HG02981 (cell line): Measurements from ENCODE around the gene KLRF2.

ENCODE experiments used
- ATAC-seq: cut with Tn5 transposase; IDR thresholded peaks from one replicate; pipeline ENCODE4 v1.9.1; 2021; ENCODE audit warnings: mild to moderate bottlenecking, moderate library complexity; ENCODE audit not compliant: unreplicated experiment

The KLRF2 gene

DNA sequence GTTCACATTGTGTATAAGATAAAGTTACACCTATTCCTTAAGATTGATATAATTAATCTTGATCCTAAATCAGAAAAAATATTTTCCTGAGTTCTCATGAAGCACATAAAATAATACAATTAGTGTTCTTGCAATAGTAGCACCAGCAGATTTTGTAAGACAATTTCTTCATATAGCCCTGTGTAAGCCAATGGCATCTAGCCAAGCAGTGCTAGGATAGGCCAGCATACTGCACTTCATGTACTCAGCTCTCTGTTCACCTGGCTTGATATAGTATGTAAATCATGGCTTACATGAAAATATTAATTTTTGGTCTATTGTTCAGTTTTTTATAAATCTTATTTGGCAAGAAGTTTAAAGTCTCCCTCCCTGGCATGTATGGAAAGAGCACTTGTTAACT, 1.9 kb downstream of the KLRF2 start:
- ATAC-seq: no peak

DNA sequence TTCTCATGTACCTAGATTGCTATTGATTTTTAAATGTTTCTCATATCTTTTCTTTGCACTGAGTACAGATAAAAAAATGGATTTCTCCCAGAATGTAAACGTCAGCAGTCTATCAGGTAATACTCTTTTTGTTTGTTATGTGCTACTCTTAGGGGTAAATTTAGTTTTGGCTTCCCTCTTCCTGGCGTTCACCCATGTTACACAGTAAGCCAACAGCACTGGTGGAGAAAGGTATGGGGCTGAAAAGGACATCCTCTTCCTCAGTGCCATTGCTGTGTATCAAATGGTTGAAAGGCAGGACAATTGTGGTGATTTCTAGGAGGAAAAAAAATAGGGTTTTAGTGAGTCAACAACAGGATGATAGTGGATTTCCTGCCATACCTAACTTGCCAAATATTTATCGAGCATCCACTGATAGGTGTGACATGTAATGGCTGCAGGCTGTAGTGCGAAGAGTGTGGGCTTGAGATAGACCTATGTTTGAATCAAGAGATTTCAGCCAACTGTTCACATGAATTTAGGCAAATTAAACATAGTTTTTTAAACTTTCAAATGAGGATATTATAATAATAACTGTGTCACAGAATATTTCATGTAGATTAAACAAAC, 7.5 kb downstream of the KLRF2 start:
- ATAC-seq: no peak

DNA sequence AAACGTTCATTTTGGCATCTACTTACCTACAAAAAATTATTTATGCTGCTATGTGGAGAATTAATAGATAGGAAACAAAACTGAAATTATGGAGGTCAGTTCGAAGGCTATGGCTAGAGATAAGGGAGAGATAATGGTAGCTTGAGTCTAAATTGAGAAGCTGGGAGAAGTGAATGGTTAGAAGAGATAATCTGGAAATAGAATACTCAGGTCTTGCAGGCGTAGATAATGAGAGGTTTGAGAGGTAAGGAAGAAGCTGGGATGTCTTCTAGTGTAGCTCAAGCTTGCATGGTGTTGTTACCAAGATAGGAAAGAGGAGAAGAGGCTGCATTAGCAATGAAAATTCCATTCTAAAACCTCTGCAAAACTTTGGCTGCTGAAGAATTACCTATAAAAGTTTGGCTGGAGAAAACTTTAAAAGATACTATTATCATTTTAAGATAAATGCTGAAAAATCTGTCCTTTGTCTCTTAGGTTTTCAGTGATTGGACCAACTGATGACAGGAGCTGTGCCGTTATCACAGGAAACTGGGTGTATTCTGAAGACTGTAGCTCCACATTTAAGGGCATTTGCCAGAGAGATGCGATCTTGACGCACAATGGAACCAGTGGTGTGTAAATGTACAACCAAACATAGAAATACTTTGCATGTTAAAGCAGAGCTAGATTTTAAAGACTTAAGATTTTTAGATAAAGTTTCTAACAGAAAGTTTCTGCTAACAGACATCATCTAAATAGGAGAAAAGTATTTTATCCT, 14.1 kb downstream of the KLRF2 start:
- ATAC-seq: no peak

- no peak for ATAC-seq
These were observed 16.2 kb downstream of the KLRF2 start for GRCh38 chr12:9897535-9897934.

DNA sequence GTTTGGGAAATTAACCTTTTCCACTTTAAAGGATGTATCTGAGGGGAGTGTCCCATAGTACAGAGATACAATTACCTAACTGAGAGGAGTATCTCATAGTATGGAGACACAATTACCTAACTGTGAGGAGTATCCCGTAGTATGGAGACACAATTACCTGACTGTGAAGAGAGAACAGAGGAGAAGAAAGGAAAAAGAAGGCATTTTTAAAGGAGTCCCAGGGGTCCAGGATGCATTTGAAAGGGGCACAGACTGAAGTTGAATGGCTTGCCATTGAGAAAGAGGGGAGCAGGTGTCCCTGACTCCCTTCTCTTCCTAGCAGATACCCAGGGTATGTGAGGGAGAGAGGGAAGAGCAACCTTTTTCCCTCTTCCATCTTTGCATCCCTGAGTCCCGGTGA, 17.9 kb downstream of the KLRF2 start:
- ATAC-seq: no peak

GRCh38 chr12:9900930-9901329, 19.6 kb downstream of the KLRF2 start:
- no peak for ATAC-seq

DNA sequence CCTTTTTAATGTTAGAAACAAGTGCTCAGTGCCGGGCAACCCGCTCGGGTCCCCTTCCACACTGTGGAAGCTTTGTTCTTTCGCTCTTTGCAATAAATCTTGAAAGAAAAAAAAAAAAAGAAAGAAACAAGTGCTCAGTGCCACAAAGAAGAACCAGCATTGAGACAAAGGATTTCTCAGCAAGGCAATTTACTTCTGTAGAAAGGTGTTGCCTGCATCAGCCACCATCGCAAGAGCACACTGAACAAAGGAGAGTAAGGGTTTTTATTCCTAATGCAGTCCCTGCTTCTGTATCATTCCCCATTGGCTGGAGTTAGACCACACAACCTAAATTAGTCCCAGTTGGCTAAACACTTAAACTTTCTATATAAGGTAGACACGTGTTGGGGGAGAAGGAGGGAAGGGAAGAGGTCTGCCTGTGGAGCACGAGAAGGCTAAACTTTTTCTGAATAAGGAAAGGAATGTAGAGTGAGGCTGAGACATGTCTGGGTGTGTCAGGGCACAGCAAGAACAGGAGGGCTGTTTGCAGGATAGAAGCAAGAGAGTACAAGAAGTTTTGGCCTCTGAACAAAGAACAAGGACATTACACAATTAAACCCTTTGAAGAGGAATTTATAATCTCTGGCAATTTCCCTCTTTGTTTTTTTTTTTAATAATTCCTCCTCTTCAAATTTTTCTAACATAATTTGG, 21.4 kb downstream of the KLRF2 start:
- ATAC-seq: no peak

DNA sequence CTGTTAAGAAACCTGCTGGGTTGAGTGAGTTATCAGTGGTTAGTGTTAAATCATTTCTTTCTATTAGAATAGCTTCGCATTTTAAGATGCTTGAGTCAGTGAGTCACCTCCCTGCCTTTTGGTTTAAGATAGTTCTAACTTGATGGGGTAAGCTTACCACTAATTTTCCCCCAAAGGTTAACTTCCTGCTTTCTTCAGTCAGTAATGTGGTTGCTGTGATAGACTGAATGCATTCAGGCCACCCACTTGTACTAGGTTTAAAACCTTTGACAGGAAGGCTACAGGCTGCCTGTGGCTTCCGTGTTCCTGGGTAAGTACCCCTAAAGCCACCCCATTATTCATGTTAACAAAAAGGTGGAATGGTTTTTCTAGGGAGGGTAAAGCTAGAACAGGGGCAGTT, 25.6 kb downstream of the KLRF2 start:
- ATAC-seq: no peak

- ATAC-seq: no peak
These were observed 26.5 kb downstream of the KLRF2 start for GRCh38 chr12:9907769-9908168.

DNA sequence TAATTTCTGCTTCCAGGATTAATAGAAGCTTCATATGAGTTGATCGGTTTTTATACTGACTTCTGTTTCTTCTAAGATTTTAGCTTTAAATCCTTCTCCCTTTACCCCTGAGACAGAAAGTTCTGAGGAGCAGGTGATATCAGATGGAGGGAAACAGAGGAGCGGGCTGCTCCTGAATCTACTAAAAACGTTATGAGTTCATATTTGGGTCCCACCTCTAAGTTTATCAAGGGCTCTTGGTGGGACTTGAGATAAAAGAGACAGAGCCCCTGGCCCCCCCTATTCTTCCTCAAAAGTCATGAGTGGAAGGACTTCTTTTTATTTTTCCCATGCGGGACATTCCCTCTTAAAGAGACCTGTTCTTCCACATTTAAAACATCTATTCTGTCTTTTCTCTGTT, 27.1 kb downstream of the KLRF2 start:
- ATAC-seq: no peak

GRCh38 chr12:9909724-9910123, 28.4 kb downstream of the KLRF2 start:
- no peak for ATAC-seq

DNA sequence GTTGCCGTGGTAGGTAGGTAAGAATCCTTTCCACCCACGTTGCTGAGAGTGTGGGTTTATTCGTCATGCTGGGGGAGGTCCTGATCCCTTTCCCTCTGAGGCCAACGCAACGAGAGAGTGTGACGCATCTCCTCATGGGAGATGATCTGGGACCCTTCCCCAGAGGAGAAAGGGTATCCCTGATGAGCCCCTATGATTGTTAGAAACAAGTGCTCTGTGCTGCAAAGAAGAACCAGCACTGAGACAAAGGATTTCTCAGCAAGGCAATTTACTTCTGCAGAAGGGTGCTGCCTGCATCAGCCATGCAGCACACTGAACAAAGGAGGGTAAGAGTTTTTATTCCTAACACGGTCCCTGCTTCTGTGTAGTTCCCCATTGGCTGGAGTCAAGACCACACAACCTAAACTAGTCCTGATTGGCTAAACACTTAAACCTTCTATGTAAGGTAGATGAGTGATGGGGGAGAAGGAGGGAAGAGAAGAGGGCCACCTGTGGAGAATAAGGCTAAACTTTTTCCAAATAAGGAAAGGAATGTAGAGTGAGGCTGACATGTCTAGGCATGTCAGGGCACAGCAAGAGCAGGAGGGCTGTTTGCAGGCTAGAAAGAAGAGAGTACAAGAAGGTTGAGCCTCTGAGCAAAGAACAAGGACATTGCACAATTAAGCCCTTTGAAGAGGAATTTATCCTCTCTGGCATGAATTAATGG, 29.6 kb downstream of the KLRF2 start:
- no peak for ATAC-seq

DNA sequence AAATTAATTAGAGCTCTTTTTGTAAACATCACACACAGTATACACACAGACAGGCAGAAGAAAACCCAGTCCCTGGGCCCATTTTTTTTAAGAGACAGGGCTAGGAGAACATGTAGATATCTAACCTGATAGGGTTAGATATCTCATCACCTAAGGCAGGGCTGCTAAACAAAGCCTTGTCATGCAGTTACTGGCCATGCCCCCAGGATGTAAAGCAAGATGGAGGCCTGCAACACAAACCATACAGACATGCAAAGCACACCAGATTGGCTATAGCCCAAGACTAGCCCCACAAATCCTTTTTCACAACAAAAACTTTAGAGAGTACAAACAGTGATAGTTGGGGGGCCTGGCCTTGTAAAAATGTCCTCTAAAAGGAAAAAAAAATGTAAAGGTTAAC, 30.4 kb downstream of the KLRF2 start:
- ATAC-seq: no peak

- ATAC-seq: no peak
These were observed 38.2 kb downstream of the KLRF2 start for GRCh38 chr12:9919443-9919842.

DNA sequence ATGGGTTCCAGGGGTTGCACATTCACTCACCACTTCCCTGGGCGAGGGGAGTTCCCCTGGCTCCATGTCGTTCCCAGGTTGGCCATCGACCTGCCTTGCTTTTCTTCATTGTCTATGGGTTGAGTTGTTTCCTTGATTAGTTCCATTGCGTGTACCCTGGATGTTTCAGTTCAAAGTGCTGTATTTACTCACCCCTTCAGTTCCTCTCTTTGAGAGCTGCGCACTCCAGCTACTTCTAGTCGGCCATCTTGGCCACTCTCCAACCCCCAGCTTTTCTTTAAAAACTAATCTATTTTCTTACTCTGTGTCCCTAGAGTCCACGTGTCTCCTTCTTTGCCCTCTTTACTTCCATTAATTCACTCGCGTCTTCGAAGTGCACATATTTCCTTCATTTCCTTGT, 39.2 kb downstream of the KLRF2 start:
- no peak for ATAC-seq

DNA sequence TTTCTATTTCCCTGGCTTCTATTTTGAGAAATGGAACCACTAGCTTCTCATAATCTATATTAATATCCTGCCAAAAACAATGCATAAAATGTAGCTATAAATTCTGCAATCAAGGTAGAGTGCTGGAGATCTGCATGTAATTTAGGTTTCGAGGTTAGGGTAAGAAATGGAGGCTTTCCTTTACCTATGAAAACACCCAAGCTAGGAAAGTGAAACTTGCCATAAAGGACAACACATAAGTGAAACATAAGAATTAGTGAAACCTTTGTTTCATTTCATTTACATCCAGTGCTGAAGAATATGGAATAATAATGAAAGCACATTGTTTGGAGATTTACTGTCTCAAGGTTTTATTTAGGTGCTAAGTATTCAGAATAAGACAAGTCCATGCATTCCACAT, 41.1 kb downstream of the KLRF2 start:
- ATAC-seq: no peak

GRCh38 chr12:9925705-9926393, 44.6 kb downstream of the KLRF2 start:
- ATAC-seq: no peak

- ATAC-seq: no peak
These were observed 45.6 kb downstream of the KLRF2 start for GRCh38 chr12:9926876-9927275.

DNA sequence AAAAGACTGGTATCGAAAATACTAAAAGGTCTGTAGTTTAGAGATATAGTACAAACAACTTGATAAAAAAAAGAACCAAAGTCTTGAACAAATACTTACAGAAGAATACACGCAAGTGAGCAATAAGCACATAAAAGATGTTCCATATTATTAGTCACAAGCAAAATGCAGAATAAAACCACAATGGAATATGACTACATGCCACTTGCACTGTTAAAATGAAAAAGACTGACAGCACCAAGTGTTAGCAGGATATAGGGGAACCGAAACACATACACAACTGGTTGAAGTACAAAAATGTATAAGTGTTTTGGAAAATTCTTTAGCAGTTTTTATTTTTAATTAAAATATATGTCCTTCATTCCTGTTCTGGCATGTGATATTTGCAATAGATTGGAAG, 47.3 kb downstream of the KLRF2 start:
- ATAC-seq: no peak

DNA sequence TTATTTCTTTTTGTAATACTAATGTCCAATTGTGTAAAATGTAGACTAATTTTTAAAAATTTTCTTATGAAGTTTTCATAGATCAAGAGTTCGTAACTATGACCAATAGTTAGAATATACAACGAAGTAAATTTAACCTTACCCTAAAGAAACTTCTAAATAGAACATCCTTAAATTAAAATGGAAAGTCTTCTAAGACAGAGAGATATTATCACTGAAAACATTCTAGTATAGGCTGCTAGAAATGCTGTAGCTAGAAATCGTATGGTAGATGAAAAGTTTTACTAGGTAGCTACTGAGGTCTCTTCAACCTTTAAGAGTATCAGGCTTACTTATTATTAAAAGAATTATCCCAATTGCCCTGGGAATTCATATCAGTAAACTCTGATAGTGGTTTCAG, 50.0 kb downstream of the KLRF2 start:
- no peak for ATAC-seq

DNA sequence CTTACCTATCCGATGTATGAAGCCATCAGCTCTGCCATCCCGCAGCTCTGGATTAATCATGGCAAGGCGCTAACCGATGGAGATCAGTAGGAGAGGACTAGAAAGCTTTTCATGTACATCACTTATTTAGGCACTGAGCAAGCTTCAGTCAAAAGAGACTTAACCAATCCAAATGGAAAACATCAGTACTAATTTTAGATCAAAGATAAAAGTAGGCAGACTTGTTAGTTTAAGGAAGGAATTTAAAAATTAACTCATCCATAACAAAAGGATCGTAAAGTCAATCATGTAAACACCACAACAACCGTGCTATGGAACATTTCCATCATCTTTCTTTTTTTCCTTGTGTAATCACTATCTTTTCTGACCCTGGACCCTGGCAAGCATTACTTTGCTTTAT, 51.0 kb downstream of the KLRF2 start, which contains the start of gene CLEC2A:
Gene CLEC2A, minus strand, starts transcription at position 101 of the 400 bp plus-strand sequence. Its CDS starts 41 bp downstream, at position 60.
- no peak for ATAC-seq
